ENCODE measurements around the gene PDE6D. TPM values are rescaled to one million over a fixed set of nuclear protein-coding genes. Genes with fewer than 3 reads are reported as not detected.

PDE6D gene
- total and polyA plus RNA-seq, 2 of the 13 experiments (the other 11 are each of a cell fraction or from before 2014, with no cell fraction given): 14.1 to 23.2 TPM

- TF ChIP-seq ZHX1 (CRISPR knock-in tag; IDR thresholded peaks at IDR 0.05; ENCODE audit: low read depth): peak; percentile 96
- TF ChIP-seq ZNF777 (CRISPR knock-in tag; IDR thresholded peaks at IDR 0.05): peak; percentile 86
- TF ChIP-seq ARID2 (CRISPR knock-in tag; IDR thresholded peaks at IDR 0.05; ENCODE audit: borderline replicate concordance): peak; percentile 93
- peak; percentile 96 for TF ChIP-seq TBX2 (CRISPR knock-in tag; IDR thresholded peaks at IDR 0.05; ENCODE audit: borderline replicate concordance)
- peak; percentile 100 for TF ChIP-seq PCBP1 (IDR thresholded peaks at IDR 0.05; ENCODE audit: borderline replicate concordance, low read depth, low read length)
- TF ChIP-seq MXD4 (CRISPR knock-in tag; IDR thresholded peaks at IDR 0.05): peak; percentile 97
- peak; percentile 76 for TF ChIP-seq RAD21 (CRISPR knock-in tag; IDR thresholded peaks at IDR 0.05)
- TF ChIP-seq PPARG (CRISPR knock-in tag; conservative IDR thresholded peaks at IDR 0.05): peak; percentile 80
- peak; percentile 34; the same call in 1 of the 2 replicates for TF ChIP-seq RNF2 (conservative IDR thresholded peaks at IDR 0.05; ENCODE audit: low read depth)
- TF ChIP-seq ZNF414 (CRISPR knock-in tag; IDR thresholded peaks at IDR 0.05): peak; percentile 81
- TF ChIP-seq GATAD1 (CRISPR knock-in tag; IDR thresholded peaks at IDR 0.05): peak; percentile 100
- TF ChIP-seq CCDC6 (CRISPR knock-in tag; IDR thresholded peaks at IDR 0.05): peak; percentile 96; the same call in 1 of the 2 replicates
- TF ChIP-seq ATF7-NPFF (CRISPR knock-in tag; IDR thresholded peaks at IDR 0.05; ENCODE audit: low read depth): peak; percentile 87
- TF ChIP-seq ZNF800 (CRISPR knock-in tag; IDR thresholded peaks at IDR 0.05): peak; percentile 77
- TF ChIP-seq ZNF784 (CRISPR knock-in tag; IDR thresholded peaks at IDR 0.05; ENCODE audit: borderline replicate concordance): peak; percentile 98
- TF ChIP-seq CENPT (CRISPR knock-in tag; IDR thresholded peaks at IDR 0.05; ENCODE audit: low read depth): 0 out of 2 replicates have a peak, but pooled peaks have one; percentile 75
- peak; percentile 67; the same call in 1 of the 2 replicates for TF ChIP-seq U2AF2 (IDR thresholded peaks at IDR 0.05; ENCODE audit: low read depth, low read length)
- peak; percentile 94 for TF ChIP-seq PTBP1 (IDR thresholded peaks at IDR 0.05; ENCODE audit: low read depth, low read length, poor library complexity, severe bottlenecking)
- TF ChIP-seq REL (CRISPR knock-in tag; conservative IDR thresholded peaks at IDR 0.05): no peak
- TF ChIP-seq RARG (CRISPR knock-in tag; IDR thresholded peaks at IDR 0.05; ENCODE audit: low read depth): no peak
- no peak for TF ChIP-seq ZNF136 (CRISPR knock-in tag; IDR thresholded peaks at IDR 0.05; ENCODE audit: low read depth)
Measured at GRCh38 chr2:231786177-231786916, 5.3 kb upstream of the PDE6D start, which contains the start of gene COPS7B (continued).
